Stomach (tissue), 4 donors: Measurements from ENCODE around the gene DUOX2.

Source experiments
- CTCF ChIP-seq, 7 experiments: fragments of 450-650 bp in 4 of 7; fragments of 200-600 bp in 3 of 7; sonication (generic) in 3 of 7; IDR thresholded peaks; one replicate each; pipeline ENCODE4 v1.5.1; 2016 to 2019; ENCODE audit warnings: antibody characterized with exemption in 7 of 7, control low read depth in 2 of 7, mild to moderate bottlenecking in 1 of 7
- EP300 ChIP-seq: sonication (generic); formaldehyde crosslinking; IDR thresholded peaks from one replicate; pipeline ENCODE4 v1.6.1; 2017; ENCODE audit warnings: antibody characterized with exemption
- POLR2A ChIP-seq, 4 donors: fragments of 450-650 bp; IDR thresholded peaks; one replicate each; pipeline ENCODE4 v1.6.1; 2016; ENCODE audit warnings: antibody characterized with exemption in 4 of 4, control low read depth in 2 of 4, mild to moderate bottlenecking in 1 of 4, moderate library complexity in 1 of 4
- POLR2AphosphoS5 ChIP-seq, 3 donors: sonication (generic); formaldehyde crosslinking; IDR thresholded peaks; one replicate each; pipeline ENCODE4 v1.6.1; 2016; ENCODE audit warnings: antibody characterized with exemption in 3 of 3

GRCh38 chr15:45120081-45120972 lies 6.4 kb upstream of the DUOX2 start:
- no peak for TF ChIP-seq POLR2A (IDR thresholded peaks at IDR 0.05)
- no peak for TF ChIP-seq CTCF (IDR thresholded peaks at IDR 0.05)
- no peak for TF ChIP-seq POLR2AphosphoS5 (IDR thresholded peaks at IDR 0.05)
- TF ChIP-seq EP300 = no peak
